ENCODE measurements around the gene CD48. TPM values are rescaled to one million over a fixed set of nuclear protein-coding genes. Genes with fewer than 3 reads are reported as not detected.

CD48 gene
- 1 to 10 TPM; 4.9 to 9.2 TPM for total RNA-seq

- Histone ChIP-seq H3K4me1 (no peaks in the 10 kb centered on the region), H3K4me3 (peak within 1 kb of the TSS; percentile 26), H3K27me3 (no peaks in the 10 kb centered on the region), H3K9me3 (no peaks in the 10 kb centered on the region), H3K36me3 (no peaks in the 10 kb centered on the region), H3K9ac (ENCODE audit: low read depth in 2 of 2, low read length in 2 of 2) (peak within 1 kb of the TSS; percentile 26 to 46), H3K27ac (peak within 1 kb of the TSS; percentile 82)
- DNase-seq: no peak
- intact Hi-C loops (cut with DNase I): no loop called here
- no peak for TF ChIP-seq CTCF (IDR thresholded peaks at IDR 0.05)
Observed at GRCh38 chr1:160711602-160712311, at the start of gene CD48. TSS of gene CD48 (minus strand) at chr1:160711822. CDS start at chr1:160711763, 59 bp downstream.

- no peak for DNase-seq
- no peak overlapping the region for H3K27ac ChIP-seq
- H3K4me3 ChIP-seq: no peak overlapping the region
- no peaks in the 10 kb centered on the region for H3K27me3 ChIP-seq
- no peaks in the 10 kb centered on the region for H3K36me3 ChIP-seq
- no peaks in the 10 kb centered on the region for H3K9me3 ChIP-seq
- no peak overlapping the region for H3K9ac ChIP-seq (ENCODE audit: low read depth in 2 of 2, low read length in 2 of 2)
- no peaks in the 10 kb centered on the region for H3K4me1 ChIP-seq
- intact Hi-C loops (cut with DNase I): no loop called here
- TF ChIP-seq CTCF (IDR thresholded peaks at IDR 0.05): no peak
Observed at GRCh38 chr1:160761046-160761445, 49.4 kb upstream of the CD48 start.

- no peaks in the 10 kb centered on the region for H3K36me3 ChIP-seq
- H3K4me3 ChIP-seq: no peak overlapping the region
- H3K27ac ChIP-seq: no peak overlapping the region
- H3K4me1 ChIP-seq: no peaks in the 10 kb centered on the region
- DNase-seq: no peak
- H3K27me3 ChIP-seq: no peaks in the 10 kb centered on the region
- no peaks in the 10 kb centered on the region for H3K9me3 ChIP-seq
- no peak for TF ChIP-seq CTCF (IDR thresholded peaks at IDR 0.05)
- no peak overlapping the region for H3K9ac ChIP-seq (ENCODE audit: low read depth in 2 of 2, low read length in 2 of 2)
- intact Hi-C loops (cut with DNase I): no loop called here
Observed at GRCh38 chr1:160759740-160760139, 48.1 kb upstream of the CD48 start.

- no peak for DNase-seq
- H3K4me3 ChIP-seq: no peak overlapping the region
- no peak overlapping the region for H3K27ac ChIP-seq
- TF ChIP-seq CTCF (IDR thresholded peaks at IDR 0.05): no peak
- no peaks in the 10 kb centered on the region for H3K36me3 ChIP-seq
- no peaks in the 10 kb centered on the region for H3K27me3 ChIP-seq
- H3K9me3 ChIP-seq: no peaks in the 10 kb centered on the region
- intact Hi-C loops (cut with DNase I): no loop called here
- no peak overlapping the region for H3K9ac ChIP-seq (ENCODE audit: low read depth in 2 of 2, low read length in 2 of 2)
- H3K4me1 ChIP-seq: no peaks in the 10 kb centered on the region
Observed at GRCh38 chr1:160758521-160758920, 46.9 kb upstream of the CD48 start.

- Histone ChIP-seq H3K4me1 (no peaks in the 10 kb centered on the region), H3K9me3 (no peaks in the 10 kb centered on the region), H3K4me3 (no peak overlapping the region), H3K9ac (ENCODE audit: low read depth in 2 of 2, low read length in 2 of 2) (no peak overlapping the region), H3K27ac (no peak overlapping the region), H3K27me3 (no peaks in the 10 kb centered on the region), H3K36me3 (no peaks in the 10 kb centered on the region)
- intact Hi-C loops (cut with DNase I): no loop called here
- TF ChIP-seq CTCF (IDR thresholded peaks at IDR 0.05): no peak
- no peak for DNase-seq
Observed at GRCh38 chr1:160756849-160757201, 45.2 kb upstream of the CD48 start.

Measured in colonic mucosa (tissue), 4 donors.